HG03135 (cell line): Measurements from ENCODE around the gene ZNF511.
A peak's percentile ranks its signal among the peaks of the same experiment; 100 is the strongest.

Experiments used
- ATAC-seq: cut with Tn5 transposase; IDR thresholded peaks from one replicate; pipeline ENCODE4 v1.9.1; 2021; ENCODE audit warnings: mild to moderate bottlenecking, moderate library complexity; ENCODE audit not compliant: unreplicated experiment

The ZNF511 gene

GRCh38 chr10:133292919-133293809 is 15.6 kb upstream of the ZNF511 start:
- ATAC-seq = no peak

GRCh38 chr10:133293810-133294119 is 14.9 kb upstream of the ZNF511 start:
- ATAC-seq = no peak

- ATAC-seq = no peak
Measured at GRCh38 chr10:133294189-133294588, 14.5 kb upstream of the ZNF511 start.

- no peak for ATAC-seq
Measured at GRCh38 chr10:133295426-133296320, 13.0 kb upstream of the ZNF511 start.

GRCh38 chr10:133297504-133297903 is 11.2 kb upstream of the ZNF511 start:
- no peak for ATAC-seq

GRCh38 chr10:133298466-133298865 is 10.2 kb upstream of the ZNF511 start:
- no peak for ATAC-seq

- no peak for ATAC-seq
Measured at GRCh38 chr10:133299224-133299623, 9.5 kb upstream of the ZNF511 start.

- ATAC-seq = no peak
Measured at GRCh38 chr10:133299738-133300137, 9.0 kb upstream of the ZNF511 start.

- ATAC-seq = no peak
Measured at GRCh38 chr10:133302230-133302629, 6.5 kb upstream of the ZNF511 start.

GRCh38 chr10:133303206-133303605 is 5.5 kb upstream of the ZNF511 start:
- no peak for ATAC-seq

- no peak for ATAC-seq
Measured at GRCh38 chr10:133306097-133306476, 2.6 kb upstream of the ZNF511 start.

GRCh38 chr10:133306941-133307379 is 1.8 kb upstream of the ZNF511 start:
- ATAC-seq = no peak

- peak; percentile 47 for ATAC-seq
Measured at GRCh38 chr10:133307776-133308420, 816 bp upstream of the ZNF511 start.

- ATAC-seq = peak; percentile 74
Measured at GRCh38 chr10:133309100-133309719, 496 bp downstream of the ZNF511 start.

GRCh38 chr10:133309720-133310398 is 1.1 kb downstream of the ZNF511 start:
- no peak for ATAC-seq

- no peak for ATAC-seq
Measured at GRCh38 chr10:133310399-133310755, 1.7 kb downstream of the ZNF511 start.

GRCh38 chr10:133310789-133311188 is 2.1 kb downstream of the ZNF511 start:
- no peak for ATAC-seq

- ATAC-seq = no peak
Measured at GRCh38 chr10:133311570-133311969, 2.9 kb downstream of the ZNF511 start.

- no peak for ATAC-seq
Measured at GRCh38 chr10:133312016-133312768, 3.5 kb downstream of the ZNF511 start.

- no peak for ATAC-seq
Measured at GRCh38 chr10:133312769-133313145, 4.0 kb downstream of the ZNF511 start.
